ENCODE measurements around the gene IER5L. TPM values are rescaled to one million over a fixed set of nuclear protein-coding genes. Genes with fewer than 3 reads are reported as not detected.
A peak's percentile ranks its signal among the peaks of the same experiment; 100 is the strongest.

Gene IER5L
- polyA plus RNA-seq, 1 experiment: 4.9 TPM

- no peak for TF ChIP-seq CTCF (IDR thresholded peaks at IDR 0.05; ENCODE audit: low read depth, low read length)
- CTCF ChIA-PET: no interaction called here
- H3K4me3 ChIP-seq (ENCODE audit: low read depth, low read length): no peak overlapping the region
- no peaks in the 10 kb centered on the region for H3K27me3 ChIP-seq (ENCODE audit: control insufficient read depth, insufficient read depth, low read length)
- no peaks in the 10 kb centered on the region; the same call in 1 of the 2 replicates for H3K9me3 ChIP-seq (ENCODE audit: control insufficient read depth, insufficient read depth, low read length)
- POLR2A ChIA-PET: interaction anchor here (0.6 to 0.7 kb wide), 2 partner anchors 18 to 29 kb away, joined by 3 to 9 read pairs; partner anchors contain the start of gene IER5L
- no peak for DNase-seq (ENCODE audit: low read depth, low spot score)
- H3K27ac ChIP-seq (ENCODE audit: low read depth, low read length): peak overlapping the region; percentile 11
Observed at GRCh38 chr9:129149442-129149841, 28.6 kb downstream of the IER5L start.

- no peak for TF ChIP-seq CTCF (IDR thresholded peaks at IDR 0.05; ENCODE audit: low read depth, low read length)
- CTCF ChIA-PET: interaction anchor here (0.6 kb wide), 1 partner anchor 10 kb away, joined by 3 read pairs; no protein-coding TSS in a partner anchor
- POLR2A ChIA-PET: interaction anchor here (0.7 kb wide), 1 partner anchor 18 kb away, joined by 9 read pairs; no protein-coding TSS in a partner anchor
- H3K27ac ChIP-seq (ENCODE audit: low read depth, low read length): peak overlapping the region; percentile 11
- H3K4me3 ChIP-seq (ENCODE audit: low read depth, low read length): no peak overlapping the region
- H3K27me3 ChIP-seq (ENCODE audit: control insufficient read depth, insufficient read depth, low read length): no peaks in the 10 kb centered on the region
- no peak for DNase-seq (ENCODE audit: low read depth, low spot score)
- no peaks in the 10 kb centered on the region; the same call in 1 of the 2 replicates for H3K9me3 ChIP-seq (ENCODE audit: control insufficient read depth, insufficient read depth, low read length)
Observed at GRCh38 chr9:129148463-129149204, 29.4 kb downstream of the IER5L start.

GRCh38 chr9:129146441-129146941, 31.6 kb downstream of the IER5L start:
- CTCF ChIA-PET: interaction anchor here (1.0 to 1.7 kb wide), 2 partner anchors 15 to 27 kb away, joined by 6 to 19 read pairs; no protein-coding TSS in a partner anchor
- no peak for DNase-seq (ENCODE audit: low read depth, low spot score)

GRCh38 chr9:129145841-129146292, 32.2 kb downstream of the IER5L start:
- ChIA-PET POLR2A (interaction anchor here (0.5 to 1.5 kb wide), 9 partner anchors 21 to 659 kb away, joined by 3 to 13 read pairs (median 4); partner anchors contain the start of gene IER5L), CTCF (interaction anchor here (1.0 to 1.7 kb wide), 3 partner anchors 14 to 468 kb away, joined by 3 to 19 read pairs (median 6); no protein-coding TSS in a partner anchor)
- peak; percentile 86 for DNase-seq (ENCODE audit: low read depth, low spot score)
- Histone ChIP-seq H3K9me3 (ENCODE audit: control insufficient read depth, insufficient read depth, low read length) (no peaks in the 10 kb centered on the region; the same call in 1 of the 2 replicates), H3K4me3 (ENCODE audit: low read depth, low read length) (no peak overlapping the region), H3K27ac (ENCODE audit: low read depth, low read length) (peak overlapping the region; percentile 97), H3K27me3 (ENCODE audit: control insufficient read depth, insufficient read depth, low read length) (no peaks in the 10 kb centered on the region)
- TF ChIP-seq CTCF (IDR thresholded peaks at IDR 0.05; ENCODE audit: low read depth, low read length): no peak

More at GRCh38 chr9:129146441-129146941, 31.6 kb downstream of the IER5L start:
- TF ChIP-seq CTCF (IDR thresholded peaks at IDR 0.05; ENCODE audit: low read depth, low read length): no peak
- Histone ChIP-seq H3K9me3 (ENCODE audit: control insufficient read depth, insufficient read depth, low read length) (no peaks in the 10 kb centered on the region; the same call in 1 of the 2 replicates), H3K27ac (ENCODE audit: low read depth, low read length) (peak overlapping the region; percentile 97), H3K27me3 (ENCODE audit: control insufficient read depth, insufficient read depth, low read length) (no peaks in the 10 kb centered on the region), H3K4me3 (ENCODE audit: low read depth, low read length) (no peak overlapping the region)
- POLR2A ChIA-PET: interaction anchor here (0.5 to 1.5 kb wide), 7 partner anchors 20 to 617 kb away, joined by 3 to 13 read pairs (median 5); partner anchors contain the start of gene IER5L
